Common myeloid progenitor, CD34-positive (primary cell): ENCODE results near the gene VRK1. TPM values are rescaled to one million over a fixed set of nuclear protein-coding genes. Genes with fewer than 3 reads are reported as not detected.

Experiments
- CTCF ChIA-PET: fragments of 350-600 bp; sonication (Branson Sonifier 250); formaldehyde crosslinking; loops from one replicate; lab custom pipeline; 2021; ENCODE audit warnings: antibody characterized with exemption; lab: Charles Lee
- POLR2A ChIA-PET: fragments of 350-600 bp; sonication (Branson Sonifier 250); formaldehyde crosslinking; loops from one replicate; lab custom pipeline; 2021; ENCODE audit warnings: antibody characterized with exemption; lab: Charles Lee
- DNase-seq, 3 donors: peaks; one replicate each; pipeline versions ENCODE4 v3.0.0 to v3.0.0-alpha.2; 2013
- H3K27ac ChIP-seq, 2 experiments: 1 replicate in 1 of 2; 2 replicates in 1 of 2; pipeline ENCODE4 v1.7.0; 2013; ENCODE audit warnings: inconsistent platforms in 2 of 2, low read length in 2 of 2, mild to moderate bottlenecking in 2 of 2, low read depth in 1 of 2, moderate library complexity in 1 of 2; ENCODE audit not compliant: severe bottlenecking in 2 of 2, insufficient read depth in 1 of 2, poor library complexity in 1 of 2
- H3K27me3 ChIP-seq, 5 experiments: replicated peaks in 2 of 5; 1 replicate in 3 of 5; 2 replicates in 2 of 5; pipeline versions ENCODE4 v1.6.1 to v1.7.0; 2013; ENCODE audit warnings: low read length in 4 of 5, mild to moderate bottlenecking in 2 of 5, moderate library complexity in 2 of 5, inconsistent platforms in 1 of 5; ENCODE audit not compliant: insufficient read depth in 5 of 5, control insufficient read depth in 4 of 5
- H3K36me3 ChIP-seq, 4 experiments: 1 replicate in 2 of 4; 2 replicates in 2 of 4; pipeline versions ENCODE4 v1.6.1 to v1.7.0; 2013; ENCODE audit warnings: low read length in 3 of 4, control low read depth in 1 of 4, mild to moderate bottlenecking in 1 of 4; ENCODE audit not compliant: control insufficient read depth in 4 of 4, insufficient read depth in 4 of 4
- H3K4me1 ChIP-seq, 4 experiments: 1 replicate in 3 of 4; 2 replicates in 1 of 4; pipeline versions ENCODE4 v1.6.1 to v1.7.1; 2013; ENCODE audit warnings: low read length in 3 of 4, mild to moderate bottlenecking in 3 of 4, control low read depth in 1 of 4, inconsistent platforms in 1 of 4, moderate library complexity in 1 of 4; ENCODE audit not compliant: control insufficient read depth in 4 of 4, insufficient read depth in 4 of 4; ENCODE audit errors: control extremely low read depth in 1 of 4
- H3K4me3 ChIP-seq, 7 experiments: 1 replicate in 4 of 7; 2 replicates in 3 of 7; pipeline versions ENCODE4 v1.5.1 to v1.7.0; 2013; ENCODE audit warnings: mild to moderate bottlenecking in 7 of 7, low read length in 6 of 7, moderate library complexity in 6 of 7, inconsistent platforms in 2 of 7, low read depth in 2 of 7, control low read depth in 1 of 7; ENCODE audit not compliant: insufficient read depth in 4 of 7, control insufficient read depth in 1 of 7; ENCODE audit errors: extremely low read depth in 1 of 7
- H3K9me3 ChIP-seq, 5 experiments: 1 replicate in 4 of 5; 2 replicates in 1 of 5; pipeline versions ENCODE4 v1.6.1 to v1.7.1; 2013; ENCODE audit warnings: low read length in 4 of 5, mild to moderate bottlenecking in 2 of 5, inconsistent platforms in 1 of 5, low read depth in 1 of 5, moderate library complexity in 1 of 5; ENCODE audit not compliant: control insufficient read depth in 4 of 5, insufficient read depth in 2 of 5; ENCODE audit errors: control extremely low read depth in 1 of 5
- WGBS: methylation state at CpG from one replicate; pipeline ENCODE4 v1.1.5; 2013; ENCODE audit not compliant: insufficient coverage; 5-methylcytosine and 5-hydroxymethylcytosine counted together
- polyA plus RNA-seq: library from polyadenylated mRNA; unstranded; fragments of 120-200 nt; gene quantifications from one replicate; pipeline ENCODE4 v1.2.1, GENCODE V29; 2013

Gene VRK1
- polyA plus RNA-seq = 30.0 TPM

- ChIA-PET POLR2A (no interaction called here), CTCF (interaction anchor here (1.0 kb wide), 1 partner anchor 10 kb away, joined by 3 read pairs; no protein-coding TSS in a partner anchor)
- peaks cover 0 to 13% (median 0%) of the 10 kb centered on the region in 5 experiments for H3K27me3 ChIP-seq
- peak within 1 kb of the TSS; percentile 47 to 79 for H3K27ac ChIP-seq
- 0% methylated on average over 48 of the region's 57 CpGs for WGBS
- H3K4me1 ChIP-seq = peaks cover 7 to 21% (median 13%) of the 10 kb centered on the region in 4 experiments
- H3K9me3 ChIP-seq = no peaks in the 10 kb centered on the region
- H3K36me3 ChIP-seq = no peaks in the 10 kb centered on the region
- peak within 1 kb of the TSS; percentile 73 to 95 (median 81) for H3K4me3 ChIP-seq
- DNase-seq = peak; percentile 94 to 95 (median 94)
Observed at GRCh38 chr14:96796851-96797581, at the start of gene VRK1. Gene VRK1 (plus strand): TSS chr14:96797382. CDS start chr14:96833472, 36,090 bp downstream.

GRCh38 chr14:96747608-96748007 is 49.6 kb upstream of the VRK1 start:
- H3K27ac ChIP-seq = no peak overlapping the region
- no peaks in the 10 kb centered on the region for H3K36me3 ChIP-seq
- CTCF ChIA-PET = interaction anchor here (1.7 to 2.0 kb wide), 2 partner anchors 8 to 10 kb away, joined by 4 to 6 read pairs; no protein-coding TSS in a partner anchor
- POLR2A ChIA-PET = no interaction called here
- no peaks in the 10 kb centered on the region for H3K4me1 ChIP-seq
- no peaks in the 10 kb centered on the region for H3K9me3 ChIP-seq
- WGBS = 89% methylated on average over 10 of the region's 10 CpGs
- H3K27me3 ChIP-seq = peaks cover 3 to 33% (median 8%) of the 10 kb centered on the region in 5 experiments
- DNase-seq = no peak
- no peak overlapping the region for H3K4me3 ChIP-seq

- WGBS = no CpG with 5 or more reads among the region's 6 CpGs
- no peak for DNase-seq
- H3K4me3 ChIP-seq = no peak overlapping the region
- H3K4me1 ChIP-seq = no peaks in the 10 kb centered on the region
- ChIA-PET CTCF (interaction anchor here (1.7 to 2.0 kb wide), 2 partner anchors 9 to 11 kb away, joined by 4 to 6 read pairs; no protein-coding TSS in a partner anchor), POLR2A (no interaction called here)
- H3K9me3 ChIP-seq = no peaks in the 10 kb centered on the region
- H3K27me3 ChIP-seq = peaks cover 3 to 29% (median 6%) of the 10 kb centered on the region in 5 experiments
- no peak overlapping the region for H3K27ac ChIP-seq
- no peaks in the 10 kb centered on the region for H3K36me3 ChIP-seq
Observed at GRCh38 chr14:96748362-96748761, 48.8 kb upstream of the VRK1 start.

- ChIA-PET POLR2A (no interaction called here), CTCF (no interaction called here)
- H3K4me3 ChIP-seq = no peak overlapping the region
- H3K36me3 ChIP-seq = no peaks in the 10 kb centered on the region
- H3K27ac ChIP-seq = no peak overlapping the region
- DNase-seq = no peak
- peaks cover 0 to 11% (median 4%) of the 10 kb centered on the region in 5 experiments for H3K27me3 ChIP-seq
- H3K4me1 ChIP-seq = no peaks in the 10 kb centered on the region
- H3K9me3 ChIP-seq = no peaks in the 10 kb centered on the region
- no CpG with 5 or more reads among the region's 3 CpGs for WGBS
Observed at GRCh38 chr14:96751505-96751904, 45.7 kb upstream of the VRK1 start.

- DNase-seq = no peak
- POLR2A ChIA-PET = no interaction called here
- 100% methylated on average over 3 of the region's 5 CpGs for WGBS
- Histone ChIP-seq H3K36me3 (no peaks in the 10 kb centered on the region), H3K27ac (no peak overlapping the region), H3K9me3 (no peaks in the 10 kb centered on the region), H3K27me3 (peaks cover 0 to 12% (median 3%) of the 10 kb centered on the region in 5 experiments), H3K4me3 (no peak overlapping the region), H3K4me1 (no peaks in the 10 kb centered on the region)
- CTCF ChIA-PET = no interaction called here
Observed at GRCh38 chr14:96752125-96752524, 45.1 kb upstream of the VRK1 start.

GRCh38 chr14:96752594-96752993 is 44.6 kb upstream of the VRK1 start:
- no peak for DNase-seq
- no peaks in the 10 kb centered on the region for H3K4me1 ChIP-seq
- no peak overlapping the region for H3K4me3 ChIP-seq
- WGBS = 100% methylated on average over 2 of the region's 3 CpGs
- POLR2A ChIA-PET = no interaction called here
- peaks cover 0 to 12% (median 4%) of the 10 kb centered on the region in 5 experiments for H3K27me3 ChIP-seq
- no peak overlapping the region for H3K27ac ChIP-seq
- no peaks in the 10 kb centered on the region for H3K9me3 ChIP-seq
- CTCF ChIA-PET = no interaction called here
- H3K36me3 ChIP-seq = no peaks in the 10 kb centered on the region

GRCh38 chr14:96754162-96754844 is 42.9 kb upstream of the VRK1 start:
- WGBS = 95% methylated on average over 4 of the region's 8 CpGs

More at GRCh38 chr14:96754162-96754844, 42.9 kb upstream of the VRK1 start:
- Histone ChIP-seq H3K4me1 (no peaks in the 10 kb centered on the region), H3K9me3 (no peaks in the 10 kb centered on the region), H3K36me3 (no peaks in the 10 kb centered on the region), H3K27me3 (peaks cover 0 to 13% (median 9%) of the 10 kb centered on the region in 5 experiments), H3K4me3 (no peak overlapping the region), H3K27ac (no peak overlapping the region)
- POLR2A ChIA-PET = no interaction called here
- CTCF ChIA-PET = interaction anchor here (1.1 kb wide), 1 partner anchor 171 kb away, joined by 3 read pairs; no protein-coding TSS in a partner anchor
- no peak for DNase-seq
